Iris pigment epithelial cell (primary cell): Measurements from ENCODE around the gene LRRFIP1.
"Not testable (repeated sequence)": the region's sequence is repeated elsewhere in the genome, so short reads cannot be mapped to it uniquely, and the experiment has no call there.

Source experiments
- DNase-seq: peaks from one replicate; pipeline ENCODE4 v3.0.0-alpha.2; 2011; ENCODE audit warnings: low read depth

LRRFIP1 gene

DNA sequence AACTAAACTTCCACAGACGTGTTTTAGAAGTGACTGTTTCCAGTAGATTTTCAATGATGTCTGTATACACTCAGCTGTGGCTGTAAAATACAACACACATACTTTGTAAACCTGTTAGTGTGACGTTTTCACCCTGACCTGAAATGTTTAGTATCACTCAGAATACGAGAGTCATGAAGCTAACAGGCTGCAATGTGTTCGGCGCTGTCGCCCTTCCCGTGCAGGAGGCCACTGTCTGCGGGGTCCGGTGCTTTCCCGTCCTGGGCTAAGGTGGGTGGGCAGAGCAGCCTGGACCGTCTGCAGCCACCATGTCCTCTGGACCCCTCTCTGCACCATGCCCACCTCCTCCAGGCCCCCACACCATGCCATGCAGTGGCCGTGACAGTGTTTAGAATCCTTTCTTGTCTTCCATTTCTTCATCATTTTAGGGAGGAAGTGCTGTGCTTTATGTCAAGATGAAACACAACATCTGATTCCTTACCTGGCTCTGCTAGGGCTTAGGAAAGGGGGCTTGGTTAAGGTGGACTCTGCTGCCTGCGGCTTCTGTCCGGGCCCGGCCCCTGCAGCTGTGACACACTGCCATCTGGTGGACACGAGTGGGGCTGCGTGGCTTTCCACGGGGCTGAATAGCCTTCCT lies 117.3 kb downstream of the LRRFIP1 start:
- DNase-seq, result peak; percentile 44

DNA sequence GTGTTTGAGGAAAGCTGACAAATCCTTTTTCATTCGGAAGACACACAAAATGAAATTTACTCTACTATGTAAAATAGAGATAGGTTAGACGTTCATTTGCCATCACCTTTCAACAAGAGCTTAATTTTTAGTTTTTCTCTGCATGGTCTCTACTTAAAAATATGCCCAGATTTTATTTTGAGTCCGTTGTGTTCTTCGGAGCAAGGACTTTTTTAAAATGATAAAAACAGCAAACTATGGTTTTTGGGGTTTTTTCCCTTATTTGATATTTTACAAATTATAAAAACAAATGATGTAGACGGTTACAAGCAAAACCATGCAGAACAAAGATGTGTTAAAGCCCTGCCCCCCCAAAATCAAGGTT lies 117.8 kb downstream of the LRRFIP1 start:
- no peak for DNase-seq

DNA sequence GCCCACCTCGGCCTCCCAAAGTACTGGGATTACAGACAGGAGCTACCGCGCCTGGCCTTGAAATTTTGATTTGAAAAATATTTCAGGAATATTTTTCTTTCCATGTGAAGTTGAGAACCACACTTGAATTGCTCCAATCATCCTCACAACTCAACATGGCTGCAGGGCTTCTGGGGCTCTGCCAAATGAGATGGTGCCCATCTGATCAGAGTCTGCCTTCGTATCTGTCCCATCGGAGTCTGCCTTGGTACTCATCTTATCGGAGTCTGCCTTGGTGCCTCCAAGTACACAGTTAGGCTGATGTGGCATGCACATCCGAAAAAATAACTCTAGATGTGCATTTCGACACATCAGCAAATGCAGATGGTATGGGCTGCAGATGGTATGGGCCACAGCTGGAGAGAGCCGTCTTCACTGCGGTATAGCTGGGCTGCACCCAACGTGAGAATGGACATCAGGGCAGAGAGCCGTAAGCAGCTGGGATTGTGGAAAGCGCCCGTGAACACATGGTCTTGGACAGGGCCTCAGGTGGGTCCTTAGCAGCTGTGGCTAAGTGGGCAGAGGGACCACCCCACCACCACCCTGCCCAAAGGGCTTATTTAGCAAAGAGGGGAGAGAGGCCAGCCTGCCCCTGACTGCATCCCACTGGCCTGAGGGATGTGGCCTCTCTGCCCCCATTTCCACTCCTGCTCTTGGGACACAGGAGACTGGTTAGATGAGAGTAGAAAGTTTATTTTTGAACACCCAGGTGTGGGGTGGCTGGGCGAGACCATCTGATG lies 119.1 kb downstream of the LRRFIP1 start:
- DNase-seq, result no peak

DNA sequence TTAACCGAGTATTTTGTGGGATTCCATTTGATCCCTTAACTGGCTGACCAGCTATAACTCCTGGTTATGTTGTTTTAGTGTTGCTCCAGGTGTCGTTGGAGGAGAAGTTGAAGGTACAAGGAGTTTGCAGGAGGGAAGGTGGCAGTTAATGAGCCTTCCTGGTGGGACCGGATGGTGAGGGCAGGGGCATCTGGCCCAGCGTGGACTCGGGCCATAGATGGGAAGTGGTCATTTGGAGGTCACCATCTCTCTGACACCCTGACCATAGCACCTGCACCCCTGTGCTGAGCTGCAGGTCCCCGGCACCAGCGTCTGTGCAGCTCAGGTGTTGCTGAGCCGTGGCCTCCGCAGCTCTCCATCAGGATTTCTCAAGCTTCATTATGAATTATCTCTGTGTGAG lies 119.8 kb downstream of the LRRFIP1 start:
- no peak for DNase-seq

DNA sequence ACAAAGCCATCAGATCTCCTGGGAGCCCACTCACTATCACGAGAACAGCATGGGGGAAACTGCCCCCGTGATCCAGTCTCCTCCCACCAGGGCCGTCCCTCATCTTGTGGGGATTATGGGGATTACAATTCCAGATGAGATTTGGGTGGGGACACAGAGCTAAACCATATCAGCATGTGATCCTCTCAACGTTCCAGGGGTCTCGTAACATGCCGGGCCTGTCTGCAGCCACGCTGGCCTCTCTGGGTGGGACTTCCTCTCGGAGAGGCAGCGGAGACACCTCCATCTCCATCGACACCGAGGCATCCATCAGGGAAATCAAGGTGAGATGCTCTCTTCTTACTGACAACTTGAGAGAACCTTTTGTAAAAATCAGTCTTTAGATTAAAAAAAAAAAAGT lies 121.6 kb downstream of the LRRFIP1 start:
- DNase-seq, result no peak

DNA sequence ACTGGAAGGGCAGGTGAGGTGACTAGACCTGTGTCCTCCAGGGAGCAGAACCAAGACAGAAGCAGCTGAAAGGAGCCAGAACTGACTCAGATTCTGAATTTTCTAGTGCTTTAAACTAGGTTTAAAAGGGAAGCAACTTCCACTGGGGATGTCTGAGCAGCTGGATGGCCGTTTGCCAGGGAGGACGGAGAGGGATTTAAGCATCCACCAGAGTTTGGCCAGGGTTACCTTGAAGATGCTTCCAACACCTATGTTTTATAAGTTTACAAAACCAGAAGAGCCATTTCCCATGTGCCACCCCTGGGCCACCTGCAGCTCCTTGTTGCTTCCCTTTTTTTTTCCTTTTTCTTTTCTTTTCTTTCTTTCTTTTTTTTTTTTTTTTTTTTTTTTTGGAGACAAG lies 122.6 kb downstream of the LRRFIP1 start:
- no peak for DNase-seq

DNA sequence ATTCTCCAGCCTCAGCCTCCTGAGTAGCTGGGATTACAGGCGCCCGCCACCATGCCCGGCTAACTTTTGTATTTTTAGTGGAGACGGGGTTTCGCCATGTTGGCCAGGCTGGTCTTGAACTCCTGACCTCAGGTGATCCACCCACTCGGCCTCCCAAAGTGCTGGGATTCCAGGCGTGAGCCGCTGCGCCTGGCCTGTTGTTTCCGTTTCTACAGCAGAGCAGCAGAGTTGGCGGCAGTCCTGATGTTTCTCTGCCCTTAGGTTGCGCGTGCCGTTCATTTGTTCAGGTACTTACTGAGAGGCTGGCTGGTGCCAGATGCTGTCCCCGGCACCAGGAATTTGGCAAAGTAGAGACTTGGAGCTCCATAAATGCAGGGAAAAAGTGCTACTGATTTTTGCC lies 123.1 kb downstream of the LRRFIP1 start:
- not testable (repeated sequence) for DNase-seq

DNA sequence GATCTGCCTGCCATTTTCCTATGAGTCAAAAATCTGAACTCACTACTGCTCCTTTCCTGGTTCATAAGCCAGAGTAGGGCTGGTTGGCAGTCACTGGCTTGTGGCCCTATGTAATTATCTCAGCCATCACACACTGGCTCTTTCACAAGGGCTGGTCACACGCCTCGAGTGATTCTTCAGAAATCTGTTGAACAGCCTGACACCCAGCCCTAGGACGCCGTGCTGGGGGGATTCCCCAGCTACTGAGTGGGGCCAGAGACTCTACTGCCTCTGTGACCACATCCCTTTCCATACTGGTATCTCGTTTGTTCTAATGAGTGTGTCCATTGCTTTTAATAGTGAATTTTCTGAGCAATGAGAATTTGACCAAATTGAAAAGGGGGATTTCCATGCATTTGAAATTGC lies 125.4 kb downstream of the LRRFIP1 start:
- DNase-seq, result no peak

DNA sequence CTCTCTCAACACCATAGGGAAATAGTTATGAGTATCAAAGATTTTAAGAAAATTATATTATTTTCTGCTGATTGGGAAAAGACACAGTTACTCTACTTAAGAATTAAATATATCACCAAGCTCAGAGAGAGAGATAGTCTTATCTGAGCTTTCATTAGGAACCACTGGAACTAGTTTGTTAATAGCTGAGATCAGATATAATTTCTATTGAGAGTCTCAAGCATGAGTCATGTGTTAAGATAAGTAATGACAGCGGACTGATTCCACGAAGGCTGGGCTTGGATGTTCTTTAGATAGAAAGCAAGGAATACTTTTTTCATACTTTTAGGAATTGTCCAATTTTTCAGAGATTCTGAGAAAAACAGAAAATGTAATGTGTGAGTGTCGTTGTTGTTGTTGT lies 126.8 kb downstream of the LRRFIP1 start:
- DNase-seq, result peak; percentile 59

DNA sequence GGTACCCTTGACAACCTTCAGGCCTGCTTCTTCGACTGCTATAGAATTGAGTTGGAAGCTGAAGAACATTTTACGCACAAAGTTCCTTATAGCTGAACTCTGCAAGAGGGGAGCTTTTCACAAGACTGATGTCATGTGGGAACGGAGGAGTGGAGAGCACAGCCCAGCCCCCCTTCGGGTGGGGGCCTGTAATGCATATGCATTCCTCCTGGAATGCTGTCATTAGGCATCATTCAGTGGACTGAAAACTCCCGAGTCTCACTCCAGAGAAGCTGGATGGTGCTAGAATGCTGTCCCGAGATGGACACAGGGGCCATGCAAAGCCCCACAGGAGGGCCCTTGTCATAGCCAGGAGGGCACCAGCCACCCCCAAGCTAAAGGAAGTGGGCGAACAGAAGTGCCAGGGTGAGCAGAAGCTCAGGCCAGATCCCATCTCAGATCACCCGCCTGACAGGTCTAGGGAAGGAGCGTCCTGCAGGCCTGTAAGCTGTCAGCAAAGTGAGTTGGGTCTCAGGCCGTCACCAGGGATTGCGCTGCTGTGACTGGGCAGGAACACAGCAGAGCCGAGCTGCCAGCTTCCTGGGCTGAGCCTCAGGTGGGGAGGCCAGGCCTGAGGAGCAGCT lies 127.3 kb downstream of the LRRFIP1 start:
- no peak for DNase-seq

DNA sequence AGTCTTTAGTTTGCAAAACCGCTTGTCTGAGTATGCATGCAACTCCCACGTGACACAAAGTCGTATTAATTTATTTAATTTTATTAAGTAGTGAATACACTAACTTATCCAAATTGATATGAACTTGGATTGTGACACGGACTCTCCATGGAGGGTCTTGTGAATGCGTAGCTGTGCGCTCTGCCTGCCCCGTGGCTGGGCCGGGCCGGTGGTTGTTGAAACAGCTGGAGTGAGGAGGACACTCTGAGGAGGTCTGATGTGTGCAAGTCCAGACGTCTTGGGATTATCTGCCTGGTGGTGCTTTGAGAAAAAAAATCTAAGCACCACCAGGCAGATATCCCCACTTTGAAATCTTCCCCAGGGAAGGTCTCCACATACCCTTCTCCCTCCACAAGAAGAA lies 130.2 kb downstream of the LRRFIP1 start:
- no peak for DNase-seq

DNA sequence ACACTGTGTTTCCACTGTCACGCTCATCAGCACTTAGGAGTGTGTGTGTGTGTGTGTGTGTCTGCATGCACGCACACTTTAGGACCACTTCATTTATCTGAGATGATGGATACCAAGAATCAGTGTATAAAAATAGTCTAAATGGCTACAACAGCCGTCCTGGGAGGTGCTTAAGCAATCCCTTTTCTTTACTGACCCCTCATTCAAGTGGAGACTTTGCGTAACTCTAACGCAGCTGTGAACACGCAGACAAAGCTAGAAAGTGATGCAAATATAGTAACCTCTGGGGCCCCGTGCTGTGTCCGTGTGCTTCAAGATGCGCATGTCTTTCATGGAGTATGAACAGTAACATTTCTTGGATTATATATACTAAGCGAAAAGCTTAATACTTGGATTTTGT lies 130.8 kb downstream of the LRRFIP1 start:
- no peak for DNase-seq

DNA sequence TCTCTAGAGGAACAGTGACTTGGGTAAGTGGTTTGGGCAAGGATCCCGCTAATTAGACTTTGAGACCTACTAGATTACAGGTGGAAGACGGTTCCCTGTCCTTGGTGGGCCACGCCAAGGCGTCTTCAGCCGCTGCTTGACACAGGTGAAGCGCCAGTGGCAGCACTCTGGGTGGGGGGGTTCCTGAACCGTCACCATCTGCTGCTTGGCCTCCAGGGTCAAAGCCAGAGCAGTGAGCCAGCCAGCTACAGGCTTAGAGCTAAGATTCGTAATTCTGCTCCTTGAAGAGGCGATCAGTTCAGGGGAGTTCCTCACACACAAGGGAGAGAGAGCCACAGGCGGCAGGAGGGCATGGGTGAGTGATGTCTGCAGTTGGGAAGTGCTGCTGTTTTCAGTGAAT lies 131.8 kb downstream of the LRRFIP1 start:
- peak; percentile 18 for DNase-seq

DNA sequence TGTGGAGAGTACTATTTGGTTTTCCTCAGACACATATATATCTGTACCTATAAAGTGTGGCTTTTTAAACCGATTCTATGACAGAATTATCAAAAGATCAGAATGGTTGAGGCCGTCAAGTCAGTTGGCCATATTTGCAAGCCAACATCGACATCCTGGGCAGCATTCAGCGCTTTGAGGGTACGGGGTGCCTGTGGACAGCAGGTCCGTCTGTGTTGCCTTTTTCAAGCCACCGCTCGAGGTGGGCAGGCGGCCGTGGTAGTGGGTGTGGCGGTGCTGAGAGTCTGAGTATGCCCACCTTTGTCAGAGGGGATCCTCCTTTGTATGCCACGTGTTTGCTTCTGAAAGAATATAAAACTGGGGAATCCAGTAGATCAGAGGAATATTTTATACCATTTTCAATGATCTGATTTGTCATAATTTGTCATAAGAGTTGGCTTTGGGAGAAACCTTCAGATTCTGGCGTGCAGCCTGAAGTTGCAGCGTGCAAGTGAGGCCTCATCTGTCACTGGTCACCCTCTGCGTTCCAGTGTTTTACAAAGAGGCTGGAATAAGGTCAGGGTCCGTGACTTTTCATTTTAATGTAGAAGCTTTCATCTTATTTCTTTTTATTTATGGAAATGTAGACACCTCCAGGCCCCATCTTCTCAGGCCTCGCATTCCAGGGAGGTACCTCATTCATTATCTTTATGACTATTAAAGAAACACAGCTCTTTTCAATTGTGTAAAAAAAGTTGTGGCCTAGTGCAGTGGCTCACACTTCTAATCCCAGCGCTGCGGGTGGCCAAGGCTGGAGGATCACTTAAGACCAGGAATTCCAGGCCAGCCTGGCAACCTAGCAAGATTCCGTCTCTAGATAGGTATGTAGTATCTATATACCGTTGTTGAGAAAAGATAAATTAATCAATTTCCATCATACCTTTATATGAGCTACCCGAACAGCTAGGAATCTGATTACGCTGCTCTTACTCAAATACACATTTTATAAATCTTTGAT lies 133.4 kb downstream of the LRRFIP1 start:
- DNase-seq, result no peak

DNA sequence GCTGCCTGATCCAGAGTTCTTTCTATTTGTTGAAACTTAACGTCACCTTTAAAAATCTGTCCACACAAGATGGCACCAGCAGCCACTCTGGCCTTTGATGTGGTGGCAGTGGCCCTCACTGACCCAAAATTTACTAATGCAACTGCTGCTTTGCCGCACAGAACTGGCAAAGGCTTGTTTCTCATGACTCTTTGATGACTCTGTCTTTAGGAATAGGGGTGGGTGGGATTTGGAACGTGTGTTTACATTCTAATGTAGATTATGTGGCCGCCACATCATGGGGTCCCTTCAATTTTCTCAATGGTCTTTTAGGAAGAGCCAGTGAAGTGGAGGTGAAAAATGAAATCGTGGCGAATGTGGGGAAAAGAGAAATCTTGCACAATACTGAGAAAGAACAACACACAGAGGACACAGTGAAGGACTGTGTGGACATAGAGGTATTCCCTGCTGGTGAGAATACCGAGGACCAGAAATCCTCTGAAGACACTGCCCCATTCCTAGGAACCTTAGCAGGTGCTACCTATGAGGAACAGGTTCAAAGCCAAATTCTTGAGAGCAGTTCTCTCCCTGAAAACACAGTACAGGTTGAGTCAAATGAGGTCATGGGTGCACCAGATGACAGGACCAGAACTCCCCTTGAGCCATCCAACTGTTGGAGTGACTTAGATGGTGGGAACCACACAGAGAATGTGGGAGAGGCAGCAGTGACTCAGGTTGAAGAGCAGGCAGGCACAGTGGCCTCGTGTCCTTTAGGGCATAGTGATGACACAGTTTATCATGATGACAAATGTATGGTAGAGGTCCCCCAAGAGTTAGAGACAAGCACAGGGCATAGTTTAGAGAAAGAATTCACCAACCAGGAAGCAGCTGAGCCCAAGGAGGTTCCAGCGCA lies 135.2 kb downstream of the LRRFIP1 start:
- DNase-seq, result peak; percentile 70

DNA sequence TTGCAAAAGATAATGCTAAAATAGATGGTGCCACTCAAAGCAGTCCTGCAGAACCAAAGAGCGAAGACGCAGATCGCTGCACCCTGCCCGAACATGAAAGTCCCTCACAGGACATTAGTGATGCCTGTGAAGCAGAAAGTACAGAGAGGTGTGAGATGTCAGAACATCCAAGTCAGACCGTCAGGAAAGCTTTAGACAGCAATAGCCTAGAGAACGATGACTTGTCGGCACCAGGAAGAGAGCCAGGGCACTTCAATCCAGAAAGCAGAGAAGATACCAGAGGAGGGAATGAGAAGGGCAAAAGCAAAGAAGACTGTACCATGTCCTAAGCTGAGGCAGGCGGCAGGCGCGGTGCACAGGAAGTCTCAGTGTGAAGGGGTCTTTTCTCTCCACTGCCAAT lies 136.4 kb downstream of the LRRFIP1 start:
- DNase-seq, result no peak

DNA sequence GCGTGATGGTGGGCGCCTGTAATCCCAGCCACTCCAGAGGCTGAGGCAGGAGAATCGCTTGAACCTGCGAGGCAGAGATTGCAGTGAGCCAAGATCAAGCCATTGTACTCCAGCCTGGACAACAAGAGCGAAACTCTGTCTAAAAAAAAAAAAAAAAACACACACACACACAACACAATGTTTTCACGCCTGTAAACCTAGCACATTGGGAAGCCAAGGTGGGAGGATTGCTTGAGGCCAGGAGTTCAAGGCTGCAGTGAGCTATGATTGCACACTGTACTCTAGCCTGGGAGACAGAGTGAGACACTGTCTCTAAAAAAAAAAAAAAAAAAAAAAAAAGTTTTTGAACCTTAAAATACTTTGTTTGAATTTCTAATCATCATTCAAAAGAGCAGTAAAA lies 137.7 kb downstream of the LRRFIP1 start:
- DNase-seq, result not testable (repeated sequence)

DNA sequence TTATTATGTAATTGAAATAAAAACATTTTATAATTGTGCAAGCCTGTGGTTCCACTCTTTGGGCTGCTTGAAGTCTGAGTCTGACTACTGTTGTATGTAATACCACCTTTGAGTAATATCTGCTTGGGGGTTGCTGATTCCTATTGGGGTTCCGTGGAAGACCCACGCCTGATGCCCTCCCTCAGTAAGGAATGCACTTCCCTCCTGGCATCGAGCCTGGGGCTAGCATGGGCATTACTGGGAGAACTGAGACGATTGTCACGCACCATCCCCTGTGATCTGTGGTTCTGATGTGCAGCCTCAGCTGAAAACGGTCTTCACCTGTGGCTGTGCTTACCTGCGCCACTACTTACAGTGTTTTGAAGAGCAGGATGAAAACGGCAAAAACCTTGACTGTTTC lies 138.5 kb downstream of the LRRFIP1 start:
- no peak for DNase-seq

DNA sequence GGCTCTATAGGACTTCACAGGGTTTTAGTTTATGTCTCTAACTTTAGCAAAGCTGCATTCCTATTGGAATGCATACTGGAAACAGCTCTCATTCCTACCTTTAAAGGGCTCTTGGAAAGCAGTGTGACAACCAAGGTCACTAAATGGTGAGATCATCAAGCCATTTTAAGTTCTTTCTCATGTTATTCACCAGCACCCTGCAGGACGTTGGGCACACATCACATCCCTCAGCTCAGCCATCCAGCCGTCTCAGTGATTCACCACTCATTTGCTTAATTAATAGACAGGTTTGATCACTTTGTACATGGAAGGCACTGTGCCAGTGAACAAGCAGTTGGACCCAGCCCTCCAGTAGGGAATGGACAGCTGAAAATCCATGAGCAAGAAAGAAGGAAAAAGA lies 139.0 kb downstream of the LRRFIP1 start:
- DNase-seq, result peak; percentile 16

DNA sequence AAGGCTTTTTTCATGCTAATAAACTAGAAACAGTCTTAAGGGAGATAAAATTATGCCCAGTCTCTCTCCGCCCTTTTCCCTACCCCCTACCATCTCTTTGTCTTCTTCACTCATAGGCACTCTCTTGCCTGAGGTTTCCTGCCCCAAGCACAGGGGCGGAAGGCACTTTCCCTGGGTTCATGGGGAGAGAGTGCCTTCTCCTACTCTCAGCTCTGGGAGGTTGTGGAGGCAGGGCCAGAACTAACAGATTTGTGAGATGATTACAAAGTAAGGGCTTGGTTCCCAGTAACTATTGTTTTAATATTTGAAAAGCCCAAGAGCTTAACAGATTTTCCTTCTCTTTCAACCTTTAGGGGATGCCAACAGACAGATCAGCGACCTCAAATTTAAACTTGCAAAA lies 145.1 kb downstream of the LRRFIP1 start:
- no peak for DNase-seq

DNA sequence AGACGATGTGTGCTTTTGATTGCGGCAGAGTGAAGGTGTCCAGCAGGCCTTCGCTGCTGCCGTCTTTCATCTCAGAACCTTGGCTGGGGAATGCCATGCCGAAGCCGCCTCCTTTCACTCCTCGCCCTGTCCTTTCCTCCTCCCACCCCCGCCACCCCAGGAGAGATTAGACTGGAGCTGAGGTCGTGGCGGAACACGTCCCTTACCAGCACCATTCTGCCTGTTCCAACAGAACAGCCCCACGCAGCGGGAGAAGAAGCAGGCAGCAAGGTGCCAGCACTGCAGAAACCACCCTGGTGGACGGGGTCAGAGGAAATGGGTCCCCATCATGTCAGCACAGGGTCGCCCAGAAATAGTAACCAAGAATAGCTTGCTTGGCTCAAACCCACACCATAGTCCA lies 146.4 kb downstream of the LRRFIP1 start:
- no peak for DNase-seq
